Ascending aorta (tissue), 2 donors: Measurements from ENCODE around the gene GLTP. TPM values are rescaled to one million over a fixed set of nuclear protein-coding genes. Genes with fewer than 3 reads are reported as not detected.

Experiments
- DNase-seq, 2 donors: peaks; one replicate each; pipeline ENCODE4 v3.0.0-alpha.2; 2019; ENCODE audit warnings: low spot score in 2 of 2
- H3K27ac ChIP-seq, 2 donors: fragments of 200-600 bp; sonication (generic); one replicate each; pipeline ENCODE4 v1.5.1; 2016 to 2017; ENCODE audit warnings: mild to moderate bottlenecking in 1 of 2
- H3K27me3 ChIP-seq: fragments of 200-600 bp; sonication (generic); one replicate; pipeline ENCODE4 v1.5.1; 2017
- H3K36me3 ChIP-seq, 2 donors: fragments of 200-600 bp; sonication (generic); one replicate each; pipeline ENCODE4 v1.5.1; 2016
- H3K4me1 ChIP-seq, 2 donors: fragments of 200-600 bp; sonication (generic); one replicate each; pipeline ENCODE4 v1.5.1; 2016 to 2017; ENCODE audit warnings: mild to moderate bottlenecking in 1 of 2
- H3K4me3 ChIP-seq, 2 donors: fragments of 200-600 bp; sonication (generic); one replicate each; pipeline ENCODE4 v1.5.1; 2016 to 2017; ENCODE audit warnings: mild to moderate bottlenecking in 1 of 2
- H3K9me3 ChIP-seq, 2 donors: fragments of 200-600 bp; sonication (generic); one replicate each; pipeline ENCODE4 v1.5.1; 2016
- CTCF ChIP-seq, 3 experiments: fragments of 200-600 bp in 2 of 3; fragments of 450-650 bp in 1 of 3; sonication (generic) in 2 of 3; IDR thresholded peaks; one replicate each; pipeline ENCODE4 v1.5.1; 2016 to 2019; ENCODE audit warnings: antibody characterized with exemption in 3 of 3, mild to moderate bottlenecking in 1 of 3, moderate library complexity in 1 of 3
- intact Hi-C: fragments of 100-400 bp; cut with DNase I; formaldehyde crosslinking; loops from one replicate; pipeline ENCODE4 v1.15.1; 2023
- total RNA-seq: library from RNA; depleted of rRNA; stranded (reverse); fragments of >200 nt; gene quantifications from one replicate; pipeline ENCODE4 v1.1.0, GENCODE V29; 2016

GLTP gene
- total RNA-seq, 1 donor from 2014 or later, result 105 TPM

DNA sequence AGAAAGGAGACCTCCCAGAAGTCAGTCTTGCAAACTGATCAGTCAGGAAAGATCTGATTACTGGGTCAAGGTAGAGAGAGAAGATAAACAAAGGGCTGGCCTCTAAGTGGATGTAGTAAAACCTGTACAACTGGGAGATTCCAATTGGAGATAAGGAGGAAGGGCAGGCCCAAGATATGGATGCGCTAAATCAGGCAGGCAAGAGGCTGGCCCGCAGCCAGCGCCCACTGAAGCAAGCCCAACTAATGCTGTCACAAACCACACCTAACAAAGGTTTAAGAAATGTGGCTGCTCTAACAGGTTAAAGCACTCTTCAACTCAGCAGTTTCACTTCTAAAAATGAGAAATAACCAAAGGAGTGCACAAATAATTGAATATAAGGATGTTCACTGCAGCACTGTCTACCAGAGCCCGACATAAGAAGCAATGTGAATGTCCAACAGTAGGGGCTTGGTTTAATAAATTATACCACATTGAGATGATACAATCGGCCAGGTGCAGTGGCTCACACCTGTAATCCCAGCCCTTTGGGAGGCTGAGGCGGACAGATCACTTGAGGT is 4.7 kb downstream of the GLTP start:
- Histone ChIP-seq H3K4me1 (peaks cover 8 to 16% of the 10 kb centered on the region in 2 donors), H3K27ac (no peak overlapping the region), H3K4me3 (no peak overlapping the region), H3K27me3 (no peaks in the 10 kb centered on the region), H3K9me3 (no peaks in the 10 kb centered on the region), H3K36me3 (peaks cover 4 to 11% of the 10 kb centered on the region in 2 donors)
- intact Hi-C loops, result no loop called here
- DNase-seq, result no peak
- TF ChIP-seq CTCF (IDR thresholded peaks at IDR 0.05), result no peak

DNA sequence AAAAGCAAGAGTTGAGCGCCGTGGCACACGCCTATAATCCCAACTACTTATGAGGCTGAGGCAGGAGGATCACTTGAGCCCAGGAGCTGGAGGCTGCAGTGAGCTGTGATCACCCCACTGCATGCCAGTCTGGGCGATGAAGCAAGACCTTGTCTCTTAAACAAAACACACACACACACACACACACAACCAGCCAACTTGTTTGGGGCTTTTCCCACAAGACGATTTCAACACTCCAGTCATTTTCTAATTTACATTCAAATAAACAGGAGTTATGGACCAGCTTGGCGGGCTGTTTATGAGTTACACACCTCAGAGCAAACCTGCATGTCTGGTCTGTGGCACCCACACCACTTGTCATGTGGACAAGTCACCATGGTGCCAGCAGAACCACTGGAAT is 6.7 kb downstream of the GLTP start:
- H3K27me3 ChIP-seq, result no peaks in the 10 kb centered on the region
- no peak for TF ChIP-seq CTCF (IDR thresholded peaks at IDR 0.05)
- no peaks in the 10 kb centered on the region for H3K9me3 ChIP-seq
- no peak for DNase-seq
- H3K27ac ChIP-seq, result no peak overlapping the region
- peaks cover 2 to 7% of the 10 kb centered on the region in 2 donors for H3K4me1 ChIP-seq
- intact Hi-C loops, result no loop called here
- no peak overlapping the region for H3K4me3 ChIP-seq
- peaks cover 4 to 11% of the 10 kb centered on the region in 2 donors for H3K36me3 ChIP-seq

DNA sequence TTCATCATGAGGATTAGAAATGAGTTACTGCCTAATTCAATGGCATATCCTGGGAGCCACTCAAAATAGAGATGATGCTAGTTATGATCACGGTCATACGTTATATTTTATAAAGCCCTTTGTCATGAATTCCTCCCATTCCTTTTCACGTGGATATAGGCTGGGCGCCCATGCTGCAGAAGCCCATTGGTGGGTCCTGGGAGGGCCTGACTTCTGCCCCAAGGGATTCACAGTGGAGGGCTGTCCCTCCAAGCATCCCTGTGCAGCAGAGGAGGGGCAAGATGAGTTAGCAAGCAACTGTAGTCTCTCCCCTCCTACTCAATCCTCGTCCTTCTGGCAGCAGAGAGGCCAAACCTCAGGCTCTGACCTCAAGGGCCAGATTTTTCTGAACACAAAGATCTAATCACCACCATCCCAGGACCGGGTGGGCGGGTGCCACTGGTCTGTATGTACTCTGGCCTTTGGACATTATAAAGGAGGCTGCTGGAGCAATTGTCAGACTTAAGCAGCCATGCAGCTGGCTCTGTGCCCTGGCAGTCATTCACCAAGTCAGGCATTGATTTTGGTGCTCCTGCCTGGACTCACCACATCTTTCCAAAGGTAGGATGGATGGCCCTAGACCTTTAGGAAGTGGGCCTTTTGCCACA is 8.6 kb downstream of the GLTP start:
- no peak for TF ChIP-seq CTCF (IDR thresholded peaks at IDR 0.05)
- intact Hi-C loops, result no loop called here
- no peak for DNase-seq
- Histone ChIP-seq H3K36me3 (peaks cover 4 to 11% of the 10 kb centered on the region in 2 donors), H3K27me3 (no peaks in the 10 kb centered on the region), H3K4me1 (no peaks in the 10 kb centered on the region), H3K9me3 (no peaks in the 10 kb centered on the region), H3K27ac (no peak overlapping the region), H3K4me3 (no peak overlapping the region)

GRCh38 chr12:109870648-109871047 is 9.7 kb downstream of the GLTP start:
- H3K36me3 ChIP-seq, result peaks cover 4 to 11% of the 10 kb centered on the region in 2 donors
- no peaks in the 10 kb centered on the region for H3K27me3 ChIP-seq
- H3K9me3 ChIP-seq, result no peaks in the 10 kb centered on the region
- no peak for TF ChIP-seq CTCF (IDR thresholded peaks at IDR 0.05)
- H3K4me3 ChIP-seq, result no peak overlapping the region
- intact Hi-C loops, result no loop called here
- no peaks in the 10 kb centered on the region for H3K4me1 ChIP-seq
- no peak overlapping the region for H3K27ac ChIP-seq
- no peak for DNase-seq

- no peak for TF ChIP-seq CTCF (IDR thresholded peaks at IDR 0.05)
- Histone ChIP-seq H3K9me3 (no peaks in the 10 kb centered on the region), H3K27ac (no peak overlapping the region), H3K4me1 (peaks cover 8 to 13% of the 10 kb centered on the region in 2 donors), H3K36me3 (peaks cover 4 to 11% of the 10 kb centered on the region in 2 donors), H3K27me3 (no peaks in the 10 kb centered on the region), H3K4me3 (no peak overlapping the region)
- no peak for DNase-seq
- intact Hi-C loops, result no loop called here
These were observed 11.9 kb downstream of the GLTP start for GRCh38 chr12:109868182-109869051.
